SHP77 treated with DMSO at 0.1 percent for 48 hours (cell line): ENCODE data around the gene RHOB.
"Not testable (repeated sequence)": the region's sequence is repeated elsewhere in the genome, so short reads cannot be mapped to it uniquely, and the experiment has no call there.

Experiments used
- DNase-seq: peaks from one replicate; lab custom pipeline; 2025; lab: John Stamatoyannopoulos, UW

RHOB gene

GRCh38 chr2:20453087-20453486, 6.2 kb downstream of the RHOB start:
- DNase-seq: no peak

- no peak for DNase-seq
Measured at GRCh38 chr2:20454036-20454981, 7.4 kb downstream of the RHOB start.

- DNase-seq: no peak
Measured at GRCh38 chr2:20455076-20455587, 8.3 kb downstream of the RHOB start.

- no peak for DNase-seq
Measured at GRCh38 chr2:20456116-20456571, 9.3 kb downstream of the RHOB start.

DNA sequence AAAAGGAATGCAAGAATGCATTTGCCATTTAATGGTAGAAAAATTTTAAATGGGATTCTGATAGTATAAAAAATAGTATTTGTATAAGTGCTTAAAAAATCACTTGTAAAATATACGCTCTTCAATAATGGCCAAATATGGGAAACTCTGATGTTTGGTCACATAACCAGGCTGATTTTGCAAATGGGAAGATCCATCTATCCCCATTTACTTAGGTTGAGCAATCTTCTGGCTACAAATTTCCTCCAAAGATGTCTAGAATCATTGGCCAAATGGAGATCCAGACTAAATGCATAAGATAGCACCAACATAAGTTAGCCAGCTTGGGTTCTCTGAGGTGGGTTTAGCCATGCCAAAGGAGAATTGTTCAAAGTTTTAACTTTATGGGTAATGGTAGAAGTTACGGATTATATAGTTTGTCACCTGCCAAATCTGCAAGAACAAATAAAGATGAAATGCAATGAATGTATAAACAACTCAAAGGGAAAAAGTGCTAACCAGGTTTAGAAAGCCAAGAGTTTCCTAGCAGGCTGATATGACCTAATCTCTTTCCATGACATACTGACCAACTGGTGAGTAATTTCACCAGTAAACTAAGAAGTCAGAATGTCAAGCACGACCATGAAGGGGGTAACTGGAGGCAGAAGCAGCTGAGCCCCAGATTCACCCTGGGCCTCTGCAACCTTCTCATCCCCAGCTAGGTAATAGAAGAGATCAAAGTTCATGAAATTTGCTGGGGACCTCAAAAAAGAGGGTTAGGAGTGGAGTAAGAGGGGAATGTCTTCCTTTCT, 10.0 kb downstream of the RHOB start:
- DNase-seq: no peak

DNA sequence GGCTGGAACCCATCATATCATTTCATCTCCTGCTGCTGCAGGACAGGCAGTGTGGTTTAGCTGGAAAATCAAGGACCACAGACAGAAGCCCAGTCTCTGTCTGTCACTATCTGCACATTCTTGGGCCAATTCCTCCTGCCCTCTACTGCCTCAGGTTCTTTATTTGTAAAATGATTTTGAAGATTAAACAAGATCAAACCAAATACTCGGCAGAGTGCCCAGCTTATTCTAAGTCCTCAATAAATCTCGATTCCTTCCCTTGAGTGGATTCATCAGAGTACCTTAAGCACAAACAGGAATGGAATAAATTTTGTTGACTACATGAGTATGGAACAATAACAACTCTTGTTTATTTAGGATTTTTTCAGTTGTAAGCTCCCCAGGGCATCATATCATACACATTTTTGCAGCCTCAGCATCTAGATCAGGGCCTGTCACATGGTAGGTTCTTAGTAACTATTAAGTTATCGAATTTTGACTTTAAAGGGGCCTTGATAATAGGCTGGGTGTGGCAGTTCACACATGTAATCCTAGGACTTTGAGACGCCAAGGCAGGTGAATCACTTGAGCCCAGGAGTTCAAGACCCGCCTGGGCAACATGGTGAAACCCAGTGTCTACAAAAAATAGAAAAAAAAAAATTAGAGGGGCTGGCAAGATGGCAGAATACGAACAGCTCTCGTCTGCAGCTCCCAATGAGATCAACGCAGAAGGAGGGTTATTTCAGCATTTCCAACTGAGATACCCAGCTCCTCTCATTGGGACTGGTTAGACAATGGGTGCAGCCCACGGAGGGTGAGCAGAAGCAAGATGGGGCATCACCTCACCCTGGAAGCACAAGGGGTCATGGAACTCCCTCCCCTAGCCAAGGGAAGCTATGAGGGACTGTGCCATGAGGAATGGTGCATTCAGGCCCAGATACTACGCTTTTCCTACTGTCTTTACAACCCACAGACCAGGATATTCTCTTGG, 11.1 kb downstream of the RHOB start:
- DNase-seq: no peak

GRCh38 chr2:20458737-20459484, 12.0 kb downstream of the RHOB start:
- DNase-seq: not testable (repeated sequence)

GRCh38 chr2:20465716-20466394, 19.0 kb downstream of the RHOB start:
- no peak for DNase-seq

GRCh38 chr2:20467789-20468548, 21.1 kb downstream of the RHOB start:
- no peak for DNase-seq

DNA sequence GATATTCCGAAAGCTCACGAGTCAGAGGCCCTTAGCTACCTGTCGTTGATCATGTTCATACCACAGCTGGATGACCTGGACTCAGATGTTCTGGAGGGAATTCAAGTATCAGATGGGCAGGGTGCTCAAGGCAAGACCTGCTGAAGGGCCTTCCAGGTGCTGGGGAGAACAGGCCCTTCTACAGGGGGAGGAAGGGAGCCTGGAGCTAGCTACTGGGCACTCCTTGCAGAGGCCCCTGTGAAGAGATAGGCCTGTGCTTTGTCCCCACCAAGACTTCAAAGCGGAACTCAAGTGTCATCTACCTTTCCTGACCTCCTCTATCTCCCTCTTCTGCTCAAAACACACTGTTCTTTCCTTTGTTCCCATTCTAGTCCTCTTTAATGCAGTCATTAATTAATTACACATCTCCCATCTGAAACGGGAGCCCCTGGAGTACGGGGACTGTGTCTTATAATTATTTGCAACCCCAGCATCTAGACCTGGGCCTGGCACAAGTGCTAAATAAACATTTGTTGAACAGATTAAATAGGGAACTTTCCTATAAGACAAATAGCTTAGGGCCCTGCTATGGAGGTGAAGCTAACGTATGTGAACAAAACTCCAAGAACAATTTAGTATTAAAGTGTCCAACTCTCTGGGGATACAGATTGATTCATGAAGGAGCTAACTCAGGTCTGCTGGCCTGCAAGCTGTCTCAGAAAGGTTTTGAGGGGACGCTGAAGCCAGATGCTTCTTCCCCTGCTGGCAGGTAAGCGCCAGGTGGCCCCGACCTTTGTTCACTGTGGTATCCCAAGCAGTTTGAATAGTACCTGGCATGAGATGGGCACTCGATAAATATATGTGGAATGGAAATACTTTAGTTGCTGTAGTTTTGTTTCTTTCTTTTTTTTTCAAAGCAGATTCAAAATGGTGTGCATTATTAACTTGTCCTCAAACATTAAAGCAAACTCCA, 22.0 kb downstream of the RHOB start:
- no peak for DNase-seq

DNA sequence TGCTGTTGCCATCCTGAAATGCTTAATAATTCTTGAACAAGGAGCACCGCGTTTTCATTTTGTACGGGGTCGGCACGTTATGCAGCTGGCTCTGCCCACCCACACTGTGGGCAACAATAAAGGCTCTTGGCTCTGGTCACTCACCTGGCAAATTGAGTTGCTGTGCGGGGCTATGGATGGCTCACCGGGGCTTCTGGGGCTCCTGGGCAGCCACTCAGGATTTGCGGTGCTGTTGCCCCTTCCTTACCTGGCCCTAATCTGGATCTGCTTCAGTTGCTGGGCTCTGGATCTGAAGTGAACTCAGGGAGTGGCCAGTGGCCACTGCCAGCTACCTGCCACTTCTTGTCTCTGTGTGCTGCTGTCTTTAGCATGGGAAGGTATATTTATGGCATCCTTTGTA, 22.7 kb downstream of the RHOB start:
- no peak for DNase-seq

- DNase-seq: no peak
Measured at GRCh38 chr2:20470211-20470610, 23.3 kb downstream of the RHOB start.

DNA sequence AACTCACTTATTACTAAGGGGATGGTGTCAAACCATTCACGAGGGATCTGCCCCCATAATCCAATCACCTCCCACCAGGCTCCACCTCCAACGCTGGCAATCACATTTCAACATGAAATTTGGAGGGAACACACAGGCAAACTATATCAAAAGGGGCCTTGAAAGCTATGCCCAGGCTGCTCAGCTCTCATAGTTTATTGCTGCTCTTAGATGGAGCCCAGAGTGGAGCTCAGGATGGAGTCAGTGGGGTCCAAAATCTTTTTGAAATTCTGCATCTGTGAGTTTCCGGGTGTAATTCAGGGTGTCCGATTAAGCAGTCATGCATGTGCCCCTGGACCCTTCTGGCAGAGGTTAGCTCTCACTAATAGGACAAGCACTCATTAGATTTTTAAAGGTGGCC, 24.3 kb downstream of the RHOB start:
- no peak for DNase-seq

- no peak for DNase-seq
Measured at GRCh38 chr2:20471902-20472559, 25.2 kb downstream of the RHOB start.

DNA sequence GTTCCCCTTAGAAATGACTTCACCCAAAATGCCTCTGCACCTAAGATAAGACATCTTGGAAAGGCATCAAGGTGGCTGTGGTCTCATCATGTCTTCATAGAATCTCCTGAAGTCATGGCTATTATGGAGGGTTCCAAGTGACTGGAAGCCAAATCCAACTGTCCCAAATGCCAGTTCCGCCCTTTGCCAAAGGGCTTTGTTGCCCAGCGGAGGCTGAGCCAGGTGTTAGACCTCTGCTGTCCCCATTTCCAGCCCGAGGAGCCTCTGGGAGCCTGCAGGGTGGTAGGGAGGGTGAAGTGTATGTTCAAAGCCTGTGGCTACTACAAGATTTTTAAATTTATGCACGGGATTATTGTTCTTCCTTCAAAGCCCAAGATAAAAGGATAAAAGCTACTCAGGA, 25.7 kb downstream of the RHOB start:
- no peak for DNase-seq

GRCh38 chr2:20473128-20473527, 26.3 kb downstream of the RHOB start:
- DNase-seq: no peak

DNA sequence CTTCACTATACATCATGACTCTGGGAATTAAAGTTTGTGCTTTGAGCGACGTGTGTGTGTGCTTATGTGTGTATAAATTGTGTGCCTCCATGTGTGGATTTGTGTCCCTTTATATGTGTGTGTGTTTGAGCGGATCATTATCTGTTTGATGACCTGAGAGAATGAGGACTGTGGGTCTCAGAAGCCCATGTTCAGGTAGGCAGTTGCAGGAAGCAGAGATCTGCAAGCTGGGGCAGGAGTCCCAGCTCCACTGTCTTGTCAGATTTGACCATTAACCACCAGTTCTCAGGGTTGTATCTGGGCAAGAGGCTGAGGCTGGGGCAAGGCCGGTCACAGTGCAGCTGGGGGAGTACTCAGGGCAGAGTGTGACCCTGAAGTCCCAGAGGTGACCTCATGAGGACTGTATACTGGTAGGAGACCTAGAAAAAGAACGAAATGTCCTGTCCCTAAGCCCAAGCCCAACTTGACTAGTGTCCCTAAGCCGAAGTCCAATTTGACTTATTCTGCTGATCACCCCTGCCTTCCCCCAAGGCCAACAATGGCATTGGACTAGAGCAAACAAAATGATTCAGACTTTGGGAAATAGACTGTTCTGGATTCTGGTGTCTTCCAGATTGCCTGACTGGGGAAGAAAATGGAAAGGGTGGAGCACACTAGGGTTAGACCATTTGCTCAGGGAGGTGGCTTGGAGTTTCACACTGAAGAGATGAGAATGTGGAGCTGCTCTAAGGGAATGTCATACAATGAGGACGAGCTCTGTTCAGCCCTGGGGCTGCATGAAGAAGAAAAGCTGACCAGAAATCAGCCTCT, 28.1 kb downstream of the RHOB start:
- DNase-seq: no peak
